ENCODE measurements around the gene IL7R.

IL7R gene, protein sequence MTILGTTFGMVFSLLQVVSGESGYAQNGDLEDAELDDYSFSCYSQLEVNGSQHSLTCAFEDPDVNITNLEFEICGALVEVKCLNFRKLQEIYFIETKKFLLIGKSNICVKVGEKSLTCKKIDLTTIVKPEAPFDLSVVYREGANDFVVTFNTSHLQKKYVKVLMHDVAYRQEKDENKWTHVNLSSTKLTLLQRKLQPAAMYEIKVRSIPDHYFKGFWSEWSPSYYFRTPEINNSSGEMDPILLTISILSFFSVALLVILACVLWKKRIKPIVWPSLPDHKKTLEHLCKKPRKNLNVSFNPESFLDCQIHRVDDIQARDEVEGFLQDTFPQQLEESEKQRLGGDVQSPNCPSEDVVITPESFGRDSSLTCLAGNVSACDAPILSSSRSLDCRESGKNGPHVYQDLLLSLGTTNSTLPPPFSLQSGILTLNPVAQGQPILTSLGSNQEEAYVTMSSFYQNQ

DNA sequence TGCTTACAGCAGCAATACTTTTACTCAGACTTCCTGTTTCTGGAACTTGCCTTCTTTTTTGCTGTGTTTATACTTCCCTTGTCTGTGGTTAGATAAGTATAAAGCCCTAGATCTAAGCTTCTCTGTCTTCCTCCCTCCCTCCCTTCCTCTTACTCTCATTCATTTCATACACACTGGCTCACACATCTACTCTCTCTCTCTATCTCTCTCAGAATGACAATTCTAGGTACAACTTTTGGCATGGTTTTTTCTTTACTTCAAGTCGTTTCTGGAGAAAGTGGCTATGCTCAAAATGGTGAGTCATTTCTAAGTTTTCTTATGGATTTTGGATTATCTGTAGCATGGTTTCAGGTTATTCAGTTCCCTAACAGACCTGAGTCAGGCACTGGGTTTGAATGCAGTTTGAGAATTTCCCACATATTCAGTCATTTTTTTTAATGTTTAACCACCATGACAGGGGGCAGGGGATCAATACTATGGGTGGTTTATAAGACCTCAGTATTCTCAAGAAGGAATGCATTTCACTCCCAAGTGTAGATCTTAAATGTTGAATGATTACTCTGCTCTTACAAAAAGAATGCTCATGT, at the start of gene IL7R:
Gene IL7R, plus strand, starts transcription at position 127 of the 587 bp plus-strand sequence. Its CDS starts 87 bp downstream, at position 214.
- DNase-seq, result peak; percentile 81

DNA sequence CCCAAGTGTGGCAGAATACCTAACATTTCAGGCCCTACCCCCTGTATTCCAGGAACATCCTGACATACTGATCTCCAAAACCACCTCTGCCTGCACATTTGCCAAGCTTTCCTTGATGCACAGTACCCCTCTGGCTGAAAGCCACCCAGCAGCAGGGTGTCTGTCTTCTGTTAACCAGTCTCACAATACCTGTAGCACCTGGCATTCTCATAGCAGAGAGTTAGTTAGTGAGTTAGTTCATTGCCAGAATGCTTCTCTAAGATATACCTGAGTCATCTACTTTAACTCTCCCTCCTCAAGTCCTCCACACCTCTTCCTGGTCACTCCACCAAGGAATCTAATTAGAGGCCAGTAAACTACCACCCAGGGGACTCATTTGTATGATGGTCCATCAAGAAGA, 46.1 kb upstream of the IL7R start:
- DNase-seq, result peak; percentile 40

DNA sequence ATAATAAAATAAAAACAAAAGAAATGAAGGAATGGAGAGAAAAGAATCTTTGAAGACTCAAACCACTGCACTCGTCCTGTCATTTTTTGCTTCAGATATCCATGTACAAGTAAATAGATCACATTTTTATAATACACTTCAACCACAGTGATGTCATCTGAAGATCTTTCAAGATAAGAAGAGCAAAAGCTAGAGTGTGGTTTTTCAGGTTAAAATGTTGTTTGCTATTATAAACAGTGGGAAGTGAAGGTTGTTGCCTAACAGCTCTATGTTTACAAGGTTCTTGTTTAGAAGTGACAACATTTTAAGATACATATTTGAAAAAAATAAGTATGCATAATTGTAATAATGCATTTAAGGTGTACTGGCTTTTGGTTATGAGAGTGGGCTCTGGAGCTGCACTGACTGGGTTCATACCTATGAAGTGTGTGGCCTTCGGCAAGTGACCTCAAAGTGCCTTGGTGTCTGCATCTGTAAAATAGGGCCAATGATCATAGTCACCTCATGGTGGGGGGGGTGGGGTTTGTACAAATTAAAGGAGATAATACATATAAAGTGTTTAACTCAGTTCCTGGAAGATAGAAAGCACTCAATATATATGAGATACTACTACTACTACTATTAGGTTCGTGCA, 45.5 kb upstream of the IL7R start:
- DNase-seq, result peak; percentile 88

DNA sequence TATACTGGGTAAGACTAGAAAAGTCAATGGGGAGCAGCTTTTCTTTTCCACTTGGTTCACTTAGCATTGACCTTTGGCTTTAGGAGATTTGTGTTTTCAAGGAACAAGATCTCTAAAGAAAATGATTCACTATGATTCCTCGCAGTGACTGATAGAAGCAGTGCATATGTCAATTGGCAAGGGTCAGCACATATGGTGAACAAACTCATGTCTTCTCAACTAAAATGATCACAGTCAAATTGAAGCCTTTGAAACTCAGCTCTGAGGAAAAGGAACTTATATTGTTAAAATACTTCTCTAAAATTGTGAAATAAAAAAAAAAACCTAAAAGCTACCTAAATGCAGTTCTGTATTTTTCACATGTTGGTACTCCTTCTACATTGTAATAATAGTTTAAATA, 43.2 kb upstream of the IL7R start:
- no peak for DNase-seq

DNA sequence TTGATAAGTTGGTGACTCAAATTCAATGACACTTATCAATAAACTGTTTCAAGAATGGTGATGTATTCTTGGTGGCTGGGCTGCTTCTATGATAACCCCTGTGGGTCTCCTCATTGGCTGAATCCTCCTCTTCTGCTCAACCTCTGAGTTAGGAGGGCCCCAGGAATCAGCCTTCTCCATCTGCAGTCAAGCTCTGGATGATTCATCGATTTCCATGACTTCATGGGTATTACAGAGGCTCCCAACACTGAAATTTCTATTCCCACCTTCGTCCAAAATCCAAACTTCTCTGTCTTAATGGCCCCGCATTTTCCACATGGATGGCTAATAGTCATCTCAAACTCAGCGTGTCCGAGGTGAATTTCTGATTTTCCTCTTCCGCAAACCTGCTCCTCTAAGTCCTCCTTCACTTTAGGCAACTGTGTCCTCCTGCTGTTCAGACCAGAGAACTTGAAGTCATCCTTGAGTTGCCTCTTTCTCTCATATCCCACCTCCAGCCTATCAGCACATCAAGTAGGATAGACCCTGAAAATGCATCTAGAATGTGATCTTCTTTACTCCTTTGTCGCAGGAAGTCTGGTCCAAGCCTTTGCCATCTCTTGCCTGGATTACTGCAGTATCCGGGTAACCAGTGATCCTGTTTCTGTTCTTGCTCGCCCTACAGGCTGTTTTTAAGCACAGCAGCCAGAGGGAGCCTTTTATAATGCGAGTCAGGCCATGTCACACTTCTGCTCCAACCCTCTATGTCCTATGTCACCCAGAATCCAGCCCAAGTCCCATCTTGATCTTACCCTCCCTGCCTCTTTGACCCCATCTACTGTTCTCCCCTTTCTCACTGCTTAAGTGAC, 41.4 kb upstream of the IL7R start:
- peak; percentile 70 for DNase-seq

DNA sequence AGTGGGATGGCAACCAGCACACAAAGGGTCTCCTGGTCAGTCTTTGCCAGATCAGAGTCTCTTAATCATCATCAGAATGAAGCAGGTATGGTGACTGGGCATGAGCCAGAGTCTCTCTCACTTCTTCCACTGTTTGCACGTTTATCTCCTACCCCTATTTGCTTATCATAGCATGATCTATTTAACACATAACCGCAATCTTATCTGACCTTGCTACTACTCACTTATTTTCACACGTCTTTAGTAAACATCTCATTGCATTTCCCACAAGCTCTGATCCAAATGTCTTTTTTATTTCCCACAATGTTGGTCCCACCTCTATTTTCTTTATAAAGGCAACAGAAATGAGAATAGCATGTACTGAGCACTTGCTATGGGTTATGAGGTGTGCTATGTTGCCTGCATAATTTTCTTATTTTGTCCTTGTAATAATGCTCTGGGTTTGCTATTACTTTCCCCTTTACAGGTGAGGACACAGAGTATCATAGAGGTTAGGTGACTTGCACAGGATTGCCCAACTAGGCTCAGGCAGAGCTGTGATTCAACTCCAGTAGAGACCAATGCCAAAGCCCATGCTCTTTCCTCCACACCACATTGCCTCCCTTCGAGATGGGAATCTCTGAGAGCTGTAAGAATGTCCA, 39.7 kb upstream of the IL7R start:
- DNase-seq, result peak; percentile 62

DNA sequence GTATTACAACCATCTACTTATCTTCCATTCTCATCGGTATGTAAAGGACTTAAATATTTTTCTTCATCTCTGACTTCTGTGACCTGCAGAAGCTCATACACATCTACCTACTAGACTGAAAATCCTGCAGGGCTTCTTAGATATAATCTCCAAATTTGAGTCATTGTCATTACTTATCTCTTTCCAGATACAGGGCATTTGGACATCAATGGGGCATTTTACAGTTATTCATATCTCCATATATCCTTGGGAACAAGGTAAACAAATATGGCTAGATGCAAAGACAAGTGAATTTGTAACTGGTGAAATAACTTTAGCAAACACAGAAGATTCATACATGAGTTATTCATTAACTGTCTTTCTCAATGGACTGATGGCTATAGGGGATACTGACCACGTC, 37.7 kb upstream of the IL7R start:
- no peak for DNase-seq

DNA sequence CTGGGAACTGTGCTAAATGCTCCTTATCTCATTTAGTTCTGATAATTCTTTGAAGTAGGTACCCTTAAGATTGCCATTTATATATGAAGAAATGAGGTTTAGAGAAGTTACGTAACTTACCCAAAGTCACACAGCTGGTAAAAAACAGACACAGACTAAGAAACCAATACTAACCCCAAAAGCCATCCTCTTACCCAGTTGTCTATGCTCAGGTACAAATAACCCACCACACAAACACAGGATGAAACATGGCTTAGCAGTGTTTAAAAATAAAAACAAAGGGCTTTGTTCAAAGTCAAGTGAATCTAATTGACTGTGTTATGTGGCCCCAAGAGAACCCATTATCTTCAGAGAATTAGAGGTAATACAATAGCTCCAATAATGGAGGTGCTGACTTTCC, 37.0 kb upstream of the IL7R start:
- peak; percentile 41 for DNase-seq

DNA sequence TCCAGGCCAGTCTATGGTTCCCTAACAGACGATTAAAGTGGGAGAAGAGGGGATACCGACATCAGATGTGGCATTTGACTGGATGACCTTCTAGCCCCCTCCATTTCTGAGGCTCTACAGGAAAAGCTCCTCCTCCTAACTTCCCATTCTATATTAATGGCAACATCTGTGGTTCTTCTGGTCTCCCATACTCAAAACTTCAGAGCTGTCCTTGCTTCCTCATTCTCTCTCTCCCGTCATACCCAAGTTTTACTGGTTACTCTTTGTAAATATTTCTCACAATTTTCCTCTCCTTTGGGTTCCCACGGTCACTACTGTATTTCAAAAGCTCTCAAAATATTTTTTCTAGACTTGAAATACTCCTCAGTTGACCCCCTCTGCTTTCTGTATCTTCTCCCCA, 36.0 kb upstream of the IL7R start:
- no peak for DNase-seq

DNA sequence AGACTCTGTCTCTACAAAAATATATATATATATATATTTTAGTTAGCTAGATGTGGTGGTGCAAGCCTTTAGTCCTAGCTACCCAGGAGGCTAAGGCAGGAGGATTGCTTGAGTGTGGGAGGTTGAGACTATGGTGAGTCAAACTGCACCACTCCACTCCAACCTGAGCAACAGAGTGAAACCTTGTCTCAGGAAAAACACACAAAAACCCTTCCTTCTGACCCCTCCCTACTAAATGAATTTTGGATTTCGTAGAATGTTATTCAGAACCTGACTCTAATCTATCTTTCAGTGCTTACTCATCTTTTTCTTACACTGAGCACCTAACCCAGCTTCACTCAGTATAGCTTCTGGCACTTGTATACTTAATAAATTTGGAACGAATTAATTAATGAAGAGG, 35.2 kb upstream of the IL7R start:
- DNase-seq, result no peak

DNA sequence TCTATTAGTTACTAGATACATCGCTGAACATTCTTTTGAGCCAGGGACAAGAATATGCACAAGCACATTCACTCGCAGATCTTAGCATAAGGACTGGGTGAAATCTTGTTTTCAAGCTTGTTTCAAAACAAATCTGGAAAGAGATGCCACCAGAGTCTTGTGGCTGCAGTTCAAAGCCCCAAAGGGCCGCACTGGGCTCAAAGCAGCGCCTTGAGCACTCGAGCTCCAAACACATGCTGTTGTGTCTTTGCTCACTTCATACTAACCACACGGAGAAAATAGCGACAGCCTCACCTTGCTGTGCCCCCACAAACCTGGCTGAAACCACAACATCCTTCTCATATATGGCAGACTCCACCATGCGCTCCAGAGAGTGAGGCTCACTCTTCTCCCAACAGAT, 34.2 kb upstream of the IL7R start:
- DNase-seq, result peak; percentile 56

DNA sequence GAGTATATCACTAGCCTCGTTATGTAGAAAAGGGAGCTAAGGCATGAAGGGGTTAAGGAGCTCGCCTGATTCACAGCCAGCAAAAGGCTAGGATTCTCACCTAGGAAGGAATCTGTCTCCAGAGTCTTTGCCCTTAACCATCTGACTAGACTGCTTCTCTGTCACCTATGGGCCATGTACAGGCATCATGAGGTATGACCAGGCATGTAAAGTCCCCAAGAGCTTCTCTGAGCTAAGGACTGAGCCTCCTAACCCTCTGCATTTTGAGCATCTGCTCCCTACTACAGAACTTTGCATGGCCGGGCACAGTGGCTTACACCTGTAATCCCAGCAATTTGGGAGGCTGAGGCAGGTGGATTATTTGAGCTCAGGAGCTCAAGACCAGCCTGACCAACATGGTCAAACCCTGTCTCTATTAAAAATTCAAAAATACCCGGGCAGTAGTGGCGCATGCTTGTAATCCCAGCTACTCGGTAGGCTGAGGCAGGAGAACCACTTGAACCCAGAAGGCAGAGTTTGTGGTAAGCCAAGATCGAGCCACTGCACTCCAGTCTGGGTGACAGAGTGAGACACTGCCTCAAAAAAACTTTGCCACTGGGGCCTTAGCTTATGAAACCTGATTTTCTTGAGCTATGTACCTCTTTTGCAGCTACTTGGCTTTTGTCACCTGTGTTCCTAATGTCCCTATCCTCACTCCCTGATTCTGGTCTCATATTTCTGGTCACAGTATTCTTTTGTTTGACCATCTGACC, 33.2 kb upstream of the IL7R start:
- DNase-seq, result no peak

DNA sequence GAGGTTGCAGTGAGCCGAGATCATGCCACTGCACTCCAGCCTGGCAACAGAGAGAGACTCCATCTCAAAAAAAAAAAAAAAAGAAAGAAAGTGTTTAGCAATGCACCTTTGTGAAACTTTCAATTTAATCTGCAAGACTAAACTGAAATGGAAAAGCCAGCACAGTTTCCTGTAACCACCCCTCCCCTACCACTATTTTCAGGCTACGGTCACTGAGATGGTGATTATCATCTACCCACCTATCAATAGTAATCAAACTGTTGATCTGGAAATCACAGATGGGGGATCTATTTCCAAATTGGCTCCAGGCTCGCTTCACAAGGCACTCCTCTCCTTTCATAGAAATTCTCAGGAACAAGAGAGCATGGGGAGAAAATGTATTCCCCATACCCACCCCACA, 30.6 kb upstream of the IL7R start:
- no peak for DNase-seq

DNA sequence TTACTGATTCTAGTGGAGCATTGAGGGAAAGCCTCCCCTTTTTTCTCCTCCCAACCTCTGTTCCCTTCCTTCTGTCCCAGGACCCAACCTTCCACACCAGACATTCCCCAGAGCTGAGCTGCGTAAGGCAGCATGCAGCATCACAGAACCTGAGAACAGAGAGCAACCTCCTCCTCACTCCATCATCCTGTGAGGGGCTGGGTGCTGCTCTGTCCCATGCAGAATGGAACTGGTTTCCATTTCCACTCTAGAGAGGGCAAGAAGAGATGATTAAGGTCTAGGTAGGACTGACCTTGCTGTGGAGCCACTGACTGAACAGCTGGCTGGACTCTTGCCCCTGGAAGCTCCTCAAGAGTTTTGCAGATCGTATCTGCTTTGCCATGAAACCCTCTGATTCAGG, 30.1 kb upstream of the IL7R start:
- no peak for DNase-seq

DNA sequence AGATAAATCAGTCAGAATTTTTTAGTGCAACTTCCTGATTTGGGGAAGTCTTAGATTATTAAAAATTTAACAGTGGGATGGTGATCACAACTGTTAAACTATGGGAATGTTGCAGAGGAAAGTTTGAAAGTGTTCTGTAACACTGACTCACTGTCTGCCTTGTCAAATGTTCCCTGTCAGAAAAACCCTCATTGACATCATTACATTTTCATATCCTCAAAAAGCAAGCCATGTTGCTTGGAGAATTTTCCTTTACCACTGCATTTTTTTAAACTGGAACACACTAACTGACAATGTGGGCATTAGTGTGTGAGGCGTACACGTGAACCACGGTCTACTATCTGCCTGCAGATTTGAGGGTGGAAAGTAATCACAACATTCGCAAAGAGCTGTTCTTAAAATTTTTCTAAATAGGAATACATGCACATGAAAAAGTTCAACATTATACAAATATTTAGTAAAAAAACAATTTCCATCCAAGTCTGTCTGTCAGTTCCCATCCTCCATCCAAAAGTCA, 28.6 kb upstream of the IL7R start:
- DNase-seq, result no peak

DNA sequence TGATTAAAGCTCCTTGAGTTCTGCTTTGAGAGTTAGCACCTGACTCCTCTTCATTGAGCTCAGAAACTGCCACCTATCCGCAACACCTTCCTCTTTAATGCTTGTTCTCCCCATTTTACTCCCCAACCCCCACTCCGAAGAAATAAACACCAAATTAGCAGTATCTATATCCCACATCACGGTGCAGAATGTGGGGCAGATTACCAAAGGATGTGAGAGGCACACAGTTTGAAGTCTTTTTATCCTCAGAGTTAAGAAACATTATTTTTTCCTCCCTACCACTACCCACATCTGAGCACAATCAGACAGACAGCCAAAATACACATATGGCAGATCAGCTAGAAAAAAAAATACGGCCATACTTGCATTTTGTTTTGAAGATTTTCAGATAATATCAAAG, 26.1 kb upstream of the IL7R start:
- DNase-seq, result peak; percentile 76

DNA sequence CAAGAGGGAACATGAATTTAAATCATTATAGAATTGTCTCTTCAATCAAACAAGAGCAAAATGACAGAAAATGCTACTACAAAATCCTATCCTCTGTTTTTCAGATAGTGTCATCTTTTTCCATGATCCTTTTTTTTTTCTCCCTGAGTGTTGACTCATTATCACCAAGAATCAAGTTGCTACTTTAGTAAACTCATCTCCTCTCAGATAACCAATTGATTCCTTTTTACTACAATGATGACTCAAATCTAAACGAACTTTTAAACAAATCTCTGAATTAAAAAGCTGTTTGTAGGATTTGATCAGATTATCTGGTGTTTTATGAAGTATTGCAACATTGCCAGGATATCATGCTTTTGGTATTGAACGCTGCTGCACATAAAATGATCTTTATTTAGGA, 23.9 kb upstream of the IL7R start:
- no peak for DNase-seq

DNA sequence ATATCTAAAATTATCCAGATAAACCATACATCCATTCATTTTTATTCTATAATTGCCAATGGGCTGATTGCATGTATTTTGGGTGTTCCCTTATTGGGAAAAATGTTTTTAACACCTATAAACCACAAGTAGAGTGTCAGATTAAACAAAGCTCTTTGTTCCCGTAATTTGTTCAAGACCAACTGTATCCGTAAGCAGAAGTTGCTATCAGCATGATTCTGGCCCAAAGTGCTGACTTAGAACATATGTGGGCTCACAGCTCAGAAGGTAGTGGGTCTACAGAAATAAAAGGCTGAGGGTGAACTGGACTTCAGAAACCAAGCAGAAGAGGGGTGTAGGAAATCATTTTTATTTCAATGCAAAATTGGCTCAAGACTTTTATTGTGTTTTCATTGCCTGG, 23.5 kb upstream of the IL7R start:
- DNase-seq, result peak; percentile 54

DNA sequence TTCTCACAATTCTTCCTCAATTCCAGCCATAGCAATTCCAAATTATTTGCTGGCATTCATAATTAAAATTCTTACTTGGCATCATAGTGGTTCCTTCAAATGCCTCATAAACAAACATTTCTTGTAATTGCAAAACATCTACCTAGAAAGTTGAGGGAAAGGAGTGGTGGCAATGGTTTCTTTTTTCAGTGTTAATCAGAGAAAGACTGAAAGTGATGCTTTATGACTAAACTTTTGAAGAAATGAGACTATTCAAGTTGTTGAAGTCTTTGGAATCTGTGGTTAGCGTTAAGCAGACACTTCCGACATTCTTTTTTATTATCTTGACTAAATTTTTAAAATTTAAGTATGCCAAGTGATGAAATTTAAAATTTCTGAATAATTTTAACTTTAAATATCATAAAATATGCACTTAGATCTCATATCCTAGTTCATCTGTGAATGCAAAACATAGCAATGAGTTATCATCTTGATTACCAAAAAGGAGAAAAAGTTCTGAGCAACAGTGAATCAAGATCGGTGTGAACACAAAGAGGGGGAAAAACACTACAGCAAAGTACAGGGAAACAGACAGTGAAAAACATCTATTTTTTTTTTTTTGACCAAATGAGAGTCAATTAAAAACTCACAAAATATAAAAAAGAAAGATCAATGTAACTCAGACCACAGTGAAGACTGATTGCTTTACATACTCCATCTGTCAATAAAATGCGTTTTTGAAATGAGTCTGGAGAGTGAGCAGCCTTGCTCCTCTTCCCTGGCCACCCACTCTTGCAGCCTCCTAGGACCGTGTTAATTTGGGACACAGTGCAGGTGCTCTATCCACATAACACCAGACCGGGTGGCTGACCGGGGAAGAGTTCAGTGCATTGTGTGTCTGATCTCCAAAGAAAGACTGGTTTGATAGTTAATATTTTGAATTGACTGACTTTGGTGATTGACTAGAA, 20.6 kb upstream of the IL7R start:
- no peak for DNase-seq

DNA sequence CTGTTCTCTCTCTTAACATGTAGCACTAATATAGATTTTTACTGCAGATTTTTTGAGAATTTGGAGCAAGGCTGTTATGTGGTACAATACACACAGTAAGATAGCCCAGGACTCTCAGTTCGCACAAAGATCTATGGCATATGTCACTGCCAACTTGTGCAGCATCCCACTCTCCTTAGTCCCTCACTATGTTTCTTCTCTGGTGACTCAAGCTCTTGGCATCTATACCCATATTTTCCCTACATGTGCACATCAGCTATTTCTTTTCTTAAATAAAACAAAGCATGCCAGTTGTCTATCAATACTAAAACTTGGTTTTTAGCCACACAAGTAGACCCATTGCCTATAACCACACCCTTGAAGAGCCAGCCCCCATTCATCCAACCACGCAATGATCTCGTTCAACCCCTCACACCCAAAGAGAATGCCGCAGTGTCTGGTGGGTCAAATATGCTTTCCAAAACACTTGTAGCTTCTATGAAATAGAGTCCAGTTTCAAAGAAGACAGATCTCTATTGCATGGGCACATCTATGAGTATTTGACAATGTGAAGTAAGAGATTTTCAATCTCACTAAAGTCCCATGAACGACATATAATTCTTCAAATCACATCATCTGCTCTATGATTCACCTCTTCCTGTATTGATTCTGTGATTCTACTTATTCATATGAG, 18.2 kb upstream of the IL7R start:
- DNase-seq, result no peak

Data from CD4-positive, alpha-beta T cell treated with Interleukin-21 for 1 hour (primary cell).